HG03103 (cell line): ENCODE results near the gene HSD3B2.
"Not testable (repeated sequence)": the region's sequence is repeated elsewhere in the genome, so short reads cannot be mapped to it uniquely, and the experiment has no call there.

Experiments
- ATAC-seq: cut with Tn5 transposase; IDR thresholded peaks from one replicate; pipeline ENCODE4 v1.9.1; 2021; ENCODE audit warnings: low read depth; ENCODE audit not compliant: unreplicated experiment

Gene HSD3B2

DNA sequence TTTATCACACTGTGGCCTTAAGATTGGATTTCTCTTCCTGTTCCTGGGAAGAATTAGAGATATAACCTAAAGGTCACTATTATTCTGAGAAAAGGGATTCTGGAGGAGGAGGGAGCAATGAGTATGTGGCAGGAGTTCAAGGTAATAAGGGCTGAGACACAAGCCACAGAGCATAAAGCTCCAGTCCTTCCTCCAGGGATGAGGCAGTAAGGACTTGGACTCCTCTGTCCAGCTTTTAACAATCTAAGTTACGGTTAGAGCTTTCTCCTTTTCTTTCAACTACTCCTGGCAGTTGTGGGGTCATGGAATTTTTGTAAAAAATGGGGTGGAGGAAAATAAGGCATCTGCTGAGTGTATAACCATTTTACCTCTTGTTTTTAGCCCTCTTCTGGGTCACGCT, at the start of gene HSD3B2:
Gene HSD3B2 (plus strand): TSS at position 201 of the 400 bp plus-strand sequence. CDS start 270 bp downstream, outside the sequence.
- ATAC-seq = no peak

DNA sequence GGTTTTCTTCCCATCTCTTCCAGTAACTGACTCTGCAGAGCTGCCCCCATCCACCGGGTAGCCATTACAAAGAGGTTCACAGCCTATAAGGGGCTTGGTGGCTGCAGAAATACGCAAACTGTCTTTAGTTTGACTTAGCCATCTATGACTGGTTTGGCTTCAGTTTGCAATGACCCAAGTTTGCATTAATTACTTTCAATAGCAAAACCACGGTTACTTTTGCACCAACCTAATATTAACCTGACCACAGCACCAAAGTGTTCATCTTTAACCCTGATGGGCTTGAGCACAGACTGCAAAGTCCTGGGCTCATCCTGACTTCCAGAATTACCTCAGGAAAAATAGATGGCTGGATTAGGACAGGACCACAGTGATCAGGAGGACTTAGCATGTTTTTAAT, 48.5 kb upstream of the HSD3B2 start:
- ATAC-seq = no peak

DNA sequence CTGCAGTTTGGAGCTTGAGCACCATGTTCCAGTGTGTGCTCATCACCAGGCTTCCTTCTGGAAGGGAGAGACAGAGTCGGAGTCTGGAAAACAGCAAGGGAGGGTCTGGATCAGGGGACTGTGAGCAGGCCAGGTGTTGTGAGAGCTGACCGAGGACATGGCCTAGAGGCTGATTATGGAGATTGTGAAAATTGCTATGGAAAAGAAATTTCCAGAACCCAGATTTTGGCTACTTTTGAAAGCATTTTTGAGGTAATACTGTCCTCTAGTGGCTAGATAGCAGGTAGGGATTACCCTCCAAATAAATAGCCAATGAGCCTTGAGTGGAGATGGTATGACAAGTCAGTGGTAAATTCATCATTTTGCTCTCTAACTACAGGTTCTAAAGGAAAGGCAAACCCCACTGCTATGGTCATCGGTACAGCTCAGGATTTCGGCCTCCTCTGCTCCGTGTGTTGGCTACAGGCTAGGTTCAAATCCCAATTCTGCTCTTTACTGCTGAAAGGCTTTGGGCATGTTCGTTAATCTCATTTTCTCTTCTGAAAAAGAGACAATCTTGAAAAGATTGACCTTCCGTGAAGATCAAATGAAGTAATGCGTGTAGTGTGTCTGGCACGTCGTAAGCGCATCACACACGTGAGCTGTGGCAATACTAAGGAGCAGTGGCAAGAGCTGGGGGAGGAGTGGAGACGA, 47.4 kb upstream of the HSD3B2 start:
- no peak for ATAC-seq

DNA sequence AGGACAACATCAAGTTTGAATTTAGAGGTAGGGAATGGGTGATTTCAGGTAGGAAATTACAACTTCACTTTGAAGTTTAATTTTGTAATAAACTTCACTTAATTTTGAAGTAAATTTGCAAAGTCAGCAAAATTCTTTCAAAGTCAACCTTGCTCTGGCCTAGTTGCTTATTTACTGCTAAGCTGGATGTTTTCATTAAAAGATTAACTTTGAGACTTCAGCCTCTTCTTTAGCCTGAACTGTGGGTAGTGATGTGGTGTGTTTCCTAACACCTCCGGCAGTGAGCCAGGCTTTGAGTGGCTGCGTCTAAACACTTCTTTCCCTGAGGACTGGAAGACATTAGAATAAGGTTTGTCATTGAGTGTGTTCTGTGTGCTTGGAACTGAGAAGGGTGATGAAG, 46.4 kb upstream of the HSD3B2 start, which contains the start of gene HAO2:
Gene HAO2 (plus strand): TSS at position 232 of the 400 bp plus-strand sequence. CDS start 12,301 bp downstream, outside the sequence.
- ATAC-seq = no peak

DNA sequence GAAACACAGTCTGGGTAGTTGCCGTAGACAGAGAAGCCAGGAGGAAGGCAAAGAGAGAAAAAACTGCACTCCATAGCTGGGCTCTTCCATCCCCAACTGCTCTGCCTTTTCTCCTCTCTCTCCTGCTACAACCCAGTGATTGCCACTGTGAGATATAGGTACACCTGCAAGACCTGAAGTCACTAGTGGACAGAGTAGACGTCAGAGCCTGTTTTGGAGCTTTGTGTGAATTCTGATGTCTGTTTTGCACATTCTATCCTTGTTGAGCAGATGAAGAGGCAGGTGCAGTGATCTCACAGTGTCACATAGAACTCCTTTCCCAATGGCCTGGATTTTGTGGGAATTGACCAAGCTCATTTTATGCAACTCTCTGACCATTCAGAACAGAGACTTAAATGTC, 44.2 kb upstream of the HSD3B2 start:
- ATAC-seq = no peak

DNA sequence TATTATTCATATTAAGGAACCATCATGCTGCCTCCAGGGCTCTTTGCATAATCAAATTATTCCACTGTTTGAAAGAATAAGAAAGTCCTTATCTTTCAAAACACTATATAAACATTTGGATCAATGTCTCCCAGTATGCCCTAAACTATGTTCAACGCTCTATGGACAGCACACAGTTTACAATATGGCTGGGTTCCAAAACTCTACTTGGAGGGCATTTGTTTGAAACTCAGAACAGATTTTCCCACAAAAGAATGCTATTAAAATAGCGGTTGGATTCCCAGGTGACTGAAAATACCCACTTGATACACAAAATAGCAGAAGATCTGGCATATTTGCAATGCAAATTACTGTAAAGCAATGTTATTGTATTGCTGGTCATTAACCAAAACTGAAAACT, 43.1 kb upstream of the HSD3B2 start:
- ATAC-seq = no peak

DNA sequence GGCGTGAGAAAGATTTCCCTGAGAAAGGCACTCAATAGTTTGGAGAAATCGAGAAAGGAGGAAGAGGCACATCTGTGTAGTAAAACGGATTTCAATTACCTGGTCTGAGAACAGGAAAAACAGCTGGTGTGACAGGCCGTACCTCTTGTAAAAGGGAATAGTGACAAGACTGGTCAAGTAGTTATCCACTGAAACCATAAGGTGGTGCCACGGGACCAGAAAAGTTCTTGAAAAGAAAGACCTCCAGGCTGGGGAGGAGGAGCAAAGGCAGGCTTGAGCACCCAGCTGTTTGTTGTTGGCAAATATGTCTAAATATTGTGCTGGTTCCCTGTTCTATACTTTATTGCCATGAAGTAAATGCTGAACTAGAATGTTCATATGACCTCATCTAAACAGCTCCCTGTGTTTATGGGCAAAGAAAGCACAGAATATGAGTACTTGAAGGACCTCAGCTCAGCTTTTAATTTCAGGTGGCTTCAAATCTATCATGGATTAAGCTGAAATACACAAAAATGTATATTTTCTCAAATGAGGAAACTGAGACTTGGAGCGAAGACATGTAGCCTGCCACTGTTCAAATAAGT, 42.4 kb upstream of the HSD3B2 start:
- ATAC-seq = peak; percentile 60

GRCh38 chr1:119373465-119373864, 41.5 kb upstream of the HSD3B2 start:
- no peak for ATAC-seq

DNA sequence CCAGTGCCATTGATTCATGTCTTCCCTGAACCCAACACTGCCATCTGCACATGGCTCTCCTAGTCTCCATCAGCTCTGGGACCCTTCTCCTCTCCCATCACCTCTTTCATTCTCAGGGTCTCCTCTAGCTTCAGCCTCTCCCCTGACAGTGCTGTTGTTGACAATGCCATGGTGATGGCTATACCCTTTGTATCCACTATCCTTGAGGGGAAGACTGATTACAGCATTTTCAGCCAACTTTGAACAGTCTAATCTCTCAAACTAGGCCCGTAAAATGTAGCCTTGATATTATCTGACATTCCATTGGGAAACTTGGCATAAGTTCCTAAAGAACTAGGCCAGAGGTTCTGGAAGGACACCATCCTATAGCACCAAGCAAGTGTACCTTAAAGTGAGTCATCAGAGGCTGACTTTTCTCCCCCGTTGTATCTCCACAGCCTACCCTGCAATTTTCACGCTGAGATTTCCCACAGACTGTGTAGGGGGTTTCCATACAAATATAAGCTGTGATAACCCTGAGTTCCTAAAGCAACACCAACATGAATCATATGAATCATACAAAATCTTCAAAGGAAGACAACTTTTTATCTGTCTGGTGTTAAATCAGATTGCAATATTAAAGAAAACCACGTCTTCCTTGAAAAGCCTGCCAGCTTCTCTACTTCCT, 40.6 kb upstream of the HSD3B2 start:
- no peak for ATAC-seq

DNA sequence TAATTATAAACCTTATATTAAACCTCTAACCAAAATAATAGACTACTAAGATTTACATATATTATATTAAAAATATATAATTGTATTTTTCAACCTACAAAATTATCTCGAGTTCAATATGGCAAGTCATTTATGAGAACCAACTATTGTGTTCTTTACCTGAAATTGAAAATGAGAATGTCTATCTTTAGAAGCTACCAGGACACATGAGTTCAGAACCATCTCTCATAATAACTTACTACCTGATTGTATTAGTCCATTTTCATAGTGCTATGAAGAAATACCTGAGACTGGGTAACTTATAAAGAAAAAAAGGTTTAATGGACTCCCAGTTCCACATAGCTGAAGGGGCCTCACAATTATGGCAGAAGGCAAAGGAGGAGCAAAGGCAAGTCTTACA, 39.6 kb upstream of the HSD3B2 start:
- no peak for ATAC-seq

DNA sequence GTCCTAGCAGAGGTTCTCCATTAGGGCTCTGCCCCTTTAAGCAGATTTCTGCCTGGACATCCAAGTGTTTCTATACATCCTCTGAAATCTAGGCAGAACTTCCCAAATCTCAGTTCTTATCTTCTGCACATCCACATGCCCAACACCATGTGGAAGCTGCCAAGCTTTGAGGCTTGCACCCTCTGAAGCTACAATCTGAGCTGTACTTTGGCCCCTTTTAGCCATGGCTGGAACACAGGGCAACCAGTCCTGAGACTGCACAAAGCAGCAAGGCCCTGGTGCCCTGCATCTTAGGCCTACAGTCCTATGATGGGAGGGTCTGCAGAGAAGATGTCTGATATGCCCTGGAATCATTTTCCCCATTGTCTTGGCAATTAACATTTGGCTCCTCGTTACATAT, 38.4 kb upstream of the HSD3B2 start:
- ATAC-seq = no peak

DNA sequence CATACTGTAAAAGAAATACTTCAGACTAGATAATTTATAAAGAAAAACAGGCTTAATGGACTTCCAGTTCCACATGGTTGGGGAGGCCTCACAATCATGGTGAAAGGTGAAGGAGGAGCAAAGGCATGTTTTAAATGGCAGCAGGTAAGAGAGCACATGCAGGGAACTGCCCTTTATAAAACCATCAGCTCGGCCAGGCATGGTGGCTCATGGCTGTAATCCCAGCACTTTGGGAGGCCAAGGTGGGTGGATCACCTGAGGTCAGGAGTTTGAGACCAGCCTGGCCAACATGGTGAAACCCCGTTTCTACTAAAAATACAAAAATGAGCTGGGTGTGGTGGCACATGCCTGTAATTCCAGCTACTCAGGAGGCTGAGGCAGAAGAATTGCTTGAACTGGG, 37.4 kb upstream of the HSD3B2 start:
- not testable (repeated sequence) for ATAC-seq

GRCh38 chr1:119379117-119379516, 35.8 kb upstream of the HSD3B2 start:
- ATAC-seq = no peak

GRCh38 chr1:119380304-119380703, 34.6 kb upstream of the HSD3B2 start:
- no peak for ATAC-seq

DNA sequence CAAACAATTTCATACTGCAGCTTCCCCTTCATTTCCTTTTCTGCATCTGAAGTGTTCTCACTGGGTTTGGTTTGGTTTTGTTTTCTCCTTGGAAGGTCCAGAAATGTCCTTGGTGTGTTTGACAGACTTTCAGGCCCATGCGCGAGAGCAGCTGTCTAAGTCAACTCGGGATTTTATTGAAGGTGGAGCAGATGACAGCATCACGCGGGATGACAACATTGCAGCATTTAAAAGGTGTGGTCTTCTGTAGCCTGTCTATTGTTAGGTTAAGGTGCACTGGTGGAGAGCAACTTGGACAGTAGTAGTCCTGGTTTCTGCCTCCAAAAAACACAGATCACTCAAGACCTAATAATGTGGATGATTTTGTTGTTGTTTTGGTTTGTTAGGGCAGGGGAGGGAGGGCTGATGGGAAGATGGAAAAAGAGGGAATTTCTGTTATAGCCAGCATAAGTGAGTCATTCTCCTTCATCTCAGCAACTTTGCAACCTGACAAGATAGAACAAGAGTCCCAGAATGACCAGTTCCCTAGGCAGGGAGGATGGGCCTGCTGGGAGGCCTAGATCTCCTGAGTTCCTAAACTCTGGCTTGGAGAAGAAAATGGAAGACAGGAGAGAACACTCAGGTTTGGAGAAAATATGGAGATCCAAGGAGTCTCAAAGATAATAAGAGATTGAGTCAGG, 33.8 kb upstream of the HSD3B2 start:
- no peak for ATAC-seq

DNA sequence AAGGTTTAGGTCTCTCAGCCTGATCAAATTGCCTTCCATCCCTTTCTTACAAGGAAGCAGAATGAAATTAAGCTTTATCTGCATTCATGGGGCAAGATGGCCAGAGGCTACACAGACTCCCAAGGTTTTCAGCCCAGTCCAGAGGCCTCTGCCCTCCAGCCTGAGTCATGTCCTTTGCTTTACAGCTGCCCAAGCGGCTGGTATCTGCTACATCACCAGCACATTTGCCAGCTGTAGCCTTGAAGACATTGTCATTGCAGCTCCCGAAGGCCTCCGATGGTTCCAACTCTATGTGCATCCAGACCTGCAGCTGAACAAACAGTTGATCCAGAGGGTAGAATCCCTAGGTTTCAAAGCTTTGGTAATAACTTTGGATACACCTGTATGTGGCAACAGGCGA, 30.4 kb upstream of the HSD3B2 start:
- ATAC-seq = no peak

DNA sequence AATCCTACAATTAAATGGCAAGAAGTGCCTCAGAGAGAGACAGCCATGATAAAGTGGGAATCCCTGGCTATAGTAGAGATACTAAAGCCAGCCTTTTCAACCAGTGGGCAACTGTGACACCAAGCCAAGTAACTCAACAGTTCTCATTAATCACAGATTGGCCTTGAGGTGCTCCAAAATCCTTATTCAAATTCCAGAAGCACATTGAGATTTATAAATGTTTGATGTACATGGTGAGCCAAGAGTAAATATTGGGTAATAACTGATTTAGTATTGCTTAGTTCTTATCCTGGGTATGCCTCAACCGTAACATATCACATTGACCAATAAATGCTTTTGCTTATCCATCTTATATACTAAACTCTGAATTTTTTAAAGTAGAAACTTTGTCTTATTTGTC, 29.3 kb upstream of the HSD3B2 start:
- no peak for ATAC-seq

DNA sequence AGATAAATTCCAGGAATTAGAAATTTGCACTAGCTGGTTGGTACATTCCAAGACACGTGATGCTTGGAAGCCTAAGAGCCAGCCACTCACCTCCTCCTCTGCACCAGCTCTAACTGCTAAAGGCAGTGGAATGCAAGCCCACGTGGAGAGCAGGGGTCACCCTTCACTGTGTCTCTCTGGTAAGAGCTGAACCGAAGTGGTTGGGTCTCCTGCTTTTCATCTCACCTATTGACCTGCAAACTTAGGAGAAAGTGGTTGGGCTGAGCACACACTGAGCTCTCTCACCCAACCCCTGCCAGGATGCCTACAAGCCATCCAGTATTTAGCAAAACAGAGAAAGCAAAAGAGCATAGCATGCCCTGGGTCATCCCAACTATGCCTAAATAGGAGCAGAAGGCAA, 27.1 kb upstream of the HSD3B2 start:
- ATAC-seq = no peak

- ATAC-seq = no peak
Observed at GRCh38 chr1:119388450-119388849, 26.5 kb upstream of the HSD3B2 start.

DNA sequence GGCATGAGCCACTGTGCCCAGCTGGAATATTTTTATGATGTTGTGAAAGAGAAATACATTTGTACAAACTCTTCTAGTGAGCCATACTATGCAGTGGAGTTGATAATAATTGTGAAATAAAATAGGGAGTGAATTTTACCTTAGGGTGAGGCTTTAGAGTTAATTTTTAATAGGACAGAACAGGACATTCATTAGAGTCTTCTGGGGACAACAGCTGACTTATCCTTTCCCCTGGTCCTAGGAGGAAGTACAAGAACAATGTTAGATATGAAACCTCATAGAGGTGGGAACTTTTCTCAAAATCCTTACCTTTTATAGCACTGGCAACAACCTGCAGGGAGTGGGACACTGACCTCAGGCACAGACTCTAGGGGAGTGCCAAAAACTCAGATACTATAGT, 24.4 kb upstream of the HSD3B2 start:
- no peak for ATAC-seq

GRCh38 chr1:119391749-119392148, 23.2 kb upstream of the HSD3B2 start:
- ATAC-seq = no peak
